ENCODE data around the gene FNDC1.

Gene FNDC1

GRCh38 chr6:159178847-159179246, 9.6 kb downstream of the FNDC1 start:
- Histone ChIP-seq H3K27me3 (ENCODE audit: low read depth, low read length) (peaks cover 3% of the 10 kb centered on the region; the same call in 1 of the 2 replicates), H3K79me2 (ENCODE audit: low read length) (no peaks in the 10 kb centered on the region)
- TF ChIP-seq CTCF (IDR thresholded peaks at IDR 0.05; ENCODE audit: low read depth, low read length) = no peak
- no peak for TF ChIP-seq EZH2phosphoT487 (IDR thresholded peaks at IDR 0.05; ENCODE audit: low read depth)

GRCh38 chr6:159180001-159180400, 10.8 kb downstream of the FNDC1 start:
- TF ChIP-seq EZH2phosphoT487 (IDR thresholded peaks at IDR 0.05; ENCODE audit: low read depth) (no peak), CTCF (IDR thresholded peaks at IDR 0.05; ENCODE audit: low read depth, low read length) (no peak)
- Histone ChIP-seq H3K27me3 (ENCODE audit: low read depth, low read length) (no peaks in the 10 kb centered on the region), H3K79me2 (ENCODE audit: low read length) (no peaks in the 10 kb centered on the region), H3K9me3 (ENCODE audit: insufficient read depth, low read length) (no peaks in the 10 kb centered on the region), H4K20me1 (ENCODE audit: insufficient read depth, low read length) (no peaks in the 10 kb centered on the region; the same call in none of the 2 replicates), H3K9ac (ENCODE audit: low read length) (no peak overlapping the region), H3K27ac (ENCODE audit: low read length) (no peak overlapping the region), H2AFZ (ENCODE audit: low read depth, low read length) (no peak overlapping the region), H3K4me2 (ENCODE audit: low read length) (no peak overlapping the region), H3K36me3 (replicated peaks; ENCODE audit: low read depth, low read length) (no peaks in the 10 kb centered on the region), H3K4me3 (ENCODE audit: low read length) (no peak overlapping the region), H3K4me1 (ENCODE audit: low read length) (peaks cover 13% of the 10 kb centered on the region)

More at GRCh38 chr6:159178847-159179246, 9.6 kb downstream of the FNDC1 start:
- no peaks in the 10 kb centered on the region for H3K9me3 ChIP-seq (ENCODE audit: insufficient read depth, low read length)
- H3K36me3 ChIP-seq (replicated peaks; ENCODE audit: low read depth, low read length) = no peaks in the 10 kb centered on the region
- no peak overlapping the region for H3K9ac ChIP-seq (ENCODE audit: low read length)
- no peaks in the 10 kb centered on the region; the same call in none of the 2 replicates for H4K20me1 ChIP-seq (ENCODE audit: insufficient read depth, low read length)
- H3K4me3 ChIP-seq (ENCODE audit: low read length) = no peak overlapping the region
- H3K4me2 ChIP-seq (ENCODE audit: low read length) = no peak overlapping the region
- H3K27ac ChIP-seq (ENCODE audit: low read length) = no peak overlapping the region
- H3K4me1 ChIP-seq (ENCODE audit: low read length) = peaks cover 13% of the 10 kb centered on the region
- H2AFZ ChIP-seq (ENCODE audit: low read depth, low read length) = no peak overlapping the region

GRCh38 chr6:159181914-159182313, 12.7 kb downstream of the FNDC1 start:
- Histone ChIP-seq H4K20me1 (ENCODE audit: insufficient read depth, low read length) (no peaks in the 10 kb centered on the region; the same call in none of the 2 replicates), H3K4me3 (ENCODE audit: low read length) (no peak overlapping the region), H3K27ac (ENCODE audit: low read length) (no peak overlapping the region), H3K4me2 (ENCODE audit: low read length) (peak overlapping the region; percentile 46), H3K4me1 (ENCODE audit: low read length) (peaks cover 13% of the 10 kb centered on the region), H2AFZ (ENCODE audit: low read depth, low read length) (no peak overlapping the region), H3K9me3 (ENCODE audit: insufficient read depth, low read length) (no peaks in the 10 kb centered on the region), H3K27me3 (ENCODE audit: low read depth, low read length) (no peaks in the 10 kb centered on the region), H3K79me2 (ENCODE audit: low read length) (no peaks in the 10 kb centered on the region), H3K36me3 (replicated peaks; ENCODE audit: low read depth, low read length) (no peaks in the 10 kb centered on the region), H3K9ac (ENCODE audit: low read length) (no peak overlapping the region)
- TF ChIP-seq CTCF (IDR thresholded peaks at IDR 0.05; ENCODE audit: low read depth, low read length) (no peak), EZH2phosphoT487 (IDR thresholded peaks at IDR 0.05; ENCODE audit: low read depth) (no peak)

GRCh38 chr6:159184559-159184958, 15.4 kb downstream of the FNDC1 start:
- Histone ChIP-seq H3K9me3 (ENCODE audit: insufficient read depth, low read length) (no peaks in the 10 kb centered on the region), H3K36me3 (replicated peaks; ENCODE audit: low read depth, low read length) (no peaks in the 10 kb centered on the region), H4K20me1 (ENCODE audit: insufficient read depth, low read length) (no peaks in the 10 kb centered on the region; the same call in none of the 2 replicates), H3K79me2 (ENCODE audit: low read length) (no peaks in the 10 kb centered on the region), H3K4me2 (ENCODE audit: low read length) (no peak overlapping the region), H3K9ac (ENCODE audit: low read length) (no peak overlapping the region), H3K4me1 (ENCODE audit: low read length) (peaks cover 13% of the 10 kb centered on the region), H3K27me3 (ENCODE audit: low read depth, low read length) (no peaks in the 10 kb centered on the region), H2AFZ (ENCODE audit: low read depth, low read length) (no peak overlapping the region), H3K4me3 (ENCODE audit: low read length) (no peak overlapping the region), H3K27ac (ENCODE audit: low read length) (no peak overlapping the region)
- TF ChIP-seq CTCF (IDR thresholded peaks at IDR 0.05; ENCODE audit: low read depth, low read length) (no peak), EZH2phosphoT487 (IDR thresholded peaks at IDR 0.05; ENCODE audit: low read depth) (no peak)

All from OCI-LY3 (cell line).